SK-N-MC (cell line): ENCODE measurements around the gene CSGALNACT2.

Source experiments
- DNase-seq: peaks from one replicate; pipeline ENCODE4 v3.0.0-alpha.2; 2011; ENCODE audit warnings: low read depth, low spot score
- H3K27ac ChIP-seq: fragments of 200-600 bp; sonication (generic); 2 replicates; pipeline ENCODE4 v1.5.1; 2016; ENCODE audit warnings: mixed run types
- H3K36me3 ChIP-seq: fragments of 200-600 bp; sonication (generic); 2 replicates; pipeline ENCODE4 v1.6.1; 2017; ENCODE audit warnings: antibody characterized with exemption, low read length, mixed read lengths; ENCODE audit not compliant: insufficient read depth
- H3K4me3 ChIP-seq: fragments of 200-600 bp; sonication (generic); 2 replicates; pipeline ENCODE4 v1.5.1; 2016
- H3K9ac ChIP-seq: fragments of 200-600 bp; sonication (generic); 2 replicates; pipeline ENCODE4 v1.8.0; 2017; ENCODE audit warnings: mixed run types, mixed read lengths; ENCODE audit not compliant: insufficient read length
- H3K9me3 ChIP-seq: fragments of 200-600 bp; sonication (generic); 2 replicates; pipeline ENCODE4 v1.6.1; 2017; ENCODE audit warnings: low read depth, mild to moderate bottlenecking, antibody characterized with exemption, low read length, moderate library complexity, mixed read lengths
- EZH2 ChIP-seq: fragments of 200-600 bp; sonication (generic); IDR thresholded peaks from one replicate; pipeline ENCODE4 v1.6.1; 2017; ENCODE audit warnings: antibody characterized with exemption
- FOXP2 ChIP-seq: optimal IDR thresholded peaks from 2 replicates; pipeline ENCODE3; 2011; ENCODE audit warnings: mild to moderate bottlenecking, moderate library complexity; ENCODE audit not compliant: insufficient read depth; ENCODE audit errors: extremely low read length, control extremely low read depth
- POLR2AphosphoS5 ChIP-seq: IDR thresholded peaks from 2 replicates; pipeline ENCODE4 v1.6.1; 2012; ENCODE audit warnings: mild to moderate bottlenecking, low read depth, low read length, borderline replicate concordance

The CSGALNACT2 gene

GRCh38 chr10:43188702-43189101 lies 50.5 kb downstream of the CSGALNACT2 start:
- Histone ChIP-seq H3K27ac (no peak overlapping the region), H3K4me3 (no peak overlapping the region), H3K9ac (no peak overlapping the region), H3K9me3 (no peaks in the 10 kb centered on the region), H3K36me3 (no peaks in the 10 kb centered on the region)
- DNase-seq, result no peak
- TF ChIP-seq FOXP2 (no peak), EZH2 (no peak), POLR2AphosphoS5 (no peak)

DNA sequence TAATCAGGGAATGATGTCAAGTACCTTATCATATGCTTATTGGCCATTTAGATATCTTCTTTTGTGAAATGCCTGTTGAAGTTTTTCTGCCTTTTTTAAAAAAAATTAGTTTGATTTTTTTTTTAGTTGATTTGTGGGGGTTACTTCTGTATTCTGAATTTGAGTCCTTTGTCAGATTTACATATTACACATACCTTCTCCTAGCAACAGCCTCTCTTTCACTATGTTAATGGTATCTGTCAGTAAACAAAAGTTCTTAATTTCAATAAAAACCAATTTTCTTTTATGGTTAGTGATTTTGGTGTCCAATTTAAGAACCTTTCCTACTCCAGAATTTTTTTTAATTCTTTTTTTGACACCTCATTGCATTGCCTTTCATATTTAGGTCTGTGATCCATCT lies 52.0 kb downstream of the CSGALNACT2 start:
- H3K27ac ChIP-seq, result no peak overlapping the region
- H3K36me3 ChIP-seq, result no peaks in the 10 kb centered on the region
- DNase-seq, result no peak
- no peak for TF ChIP-seq EZH2
- TF ChIP-seq POLR2AphosphoS5, result no peak
- no peak for TF ChIP-seq FOXP2
- no peak overlapping the region for H3K4me3 ChIP-seq
- no peak overlapping the region for H3K9ac ChIP-seq
- no peaks in the 10 kb centered on the region for H3K9me3 ChIP-seq

GRCh38 chr10:43190775-43191174 lies 52.5 kb downstream of the CSGALNACT2 start:
- no peak for DNase-seq
- H3K4me3 ChIP-seq, result no peak overlapping the region
- no peak overlapping the region for H3K9ac ChIP-seq
- H3K27ac ChIP-seq, result no peak overlapping the region
- no peaks in the 10 kb centered on the region for H3K9me3 ChIP-seq
- TF ChIP-seq EZH2 (no peak), FOXP2 (no peak), POLR2AphosphoS5 (no peak)
- H3K36me3 ChIP-seq, result no peaks in the 10 kb centered on the region

- no peak overlapping the region for H3K27ac ChIP-seq
- no peak for DNase-seq
- H3K36me3 ChIP-seq, result no peaks in the 10 kb centered on the region
- no peak for TF ChIP-seq EZH2
- H3K9ac ChIP-seq, result no peak overlapping the region
- no peak overlapping the region for H3K4me3 ChIP-seq
- H3K9me3 ChIP-seq, result no peaks in the 10 kb centered on the region
These were observed 54.6 kb downstream of the CSGALNACT2 start for GRCh38 chr10:43192884-43193283.

- Histone ChIP-seq H3K36me3 (no peaks in the 10 kb centered on the region), H3K9ac (no peak overlapping the region), H3K27ac (no peak overlapping the region), H3K9me3 (no peaks in the 10 kb centered on the region), H3K4me3 (no peak overlapping the region)
- no peak for DNase-seq
- no peak for TF ChIP-seq POLR2AphosphoS5
- TF ChIP-seq EZH2, result no peak
- no peak for TF ChIP-seq FOXP2
These were observed 55.3 kb downstream of the CSGALNACT2 start for GRCh38 chr10:43193496-43194080.

DNA sequence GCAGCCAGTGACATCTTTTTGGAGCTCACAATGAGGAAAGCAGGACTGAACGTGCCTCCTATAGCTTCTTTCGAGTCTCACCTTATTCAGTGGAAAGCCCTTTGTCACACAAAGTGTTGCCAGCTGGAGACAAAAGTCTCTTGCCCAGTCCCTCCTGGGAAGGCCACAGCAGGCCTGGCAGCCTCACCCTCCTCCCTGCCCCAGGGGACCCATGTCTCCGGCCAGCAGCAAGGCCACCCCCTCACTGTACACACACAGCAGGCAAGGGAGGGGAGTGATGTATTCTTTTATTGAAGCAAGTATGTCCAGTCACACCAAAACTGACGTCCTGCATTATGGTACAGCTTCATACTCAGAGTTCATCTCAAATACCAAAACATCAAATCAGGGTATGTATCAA lies 56.0 kb downstream of the CSGALNACT2 start:
- no peak overlapping the region for H3K9ac ChIP-seq
- H3K9me3 ChIP-seq, result no peaks in the 10 kb centered on the region
- no peaks in the 10 kb centered on the region for H3K36me3 ChIP-seq
- H3K27ac ChIP-seq, result no peak overlapping the region
- no peak overlapping the region for H3K4me3 ChIP-seq
- no peak for DNase-seq
- TF ChIP-seq FOXP2 (no peak), POLR2AphosphoS5 (no peak), EZH2 (no peak)

DNA sequence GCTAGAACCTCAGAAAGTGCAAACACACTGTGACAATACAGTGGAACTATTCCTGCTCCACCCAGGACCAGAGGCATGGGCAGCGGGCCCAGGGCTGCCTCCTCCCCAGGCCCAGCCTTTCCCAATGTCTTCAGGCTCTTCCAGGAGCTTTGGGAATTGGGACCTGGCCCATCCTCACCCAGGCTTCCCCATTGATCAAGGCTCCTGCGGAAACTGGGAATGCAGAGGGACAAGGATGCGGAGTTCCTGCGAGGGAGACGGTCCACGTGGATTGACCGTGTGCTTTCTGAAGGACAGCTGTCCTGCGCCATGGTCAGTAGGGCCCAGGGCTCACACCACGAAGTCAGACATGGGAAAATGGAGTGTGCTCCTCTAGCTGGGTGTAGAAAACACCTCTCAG lies 56.6 kb downstream of the CSGALNACT2 start:
- DNase-seq, result no peak
- Histone ChIP-seq H3K9me3 (no peaks in the 10 kb centered on the region), H3K4me3 (no peak overlapping the region), H3K27ac (no peak overlapping the region), H3K9ac (no peak overlapping the region), H3K36me3 (no peaks in the 10 kb centered on the region)
- no peak for TF ChIP-seq FOXP2

- no peak overlapping the region for H3K4me3 ChIP-seq
- TF ChIP-seq POLR2AphosphoS5 (no peak), EZH2 (no peak), FOXP2 (no peak)
- H3K36me3 ChIP-seq, result no peaks in the 10 kb centered on the region
- no peak for DNase-seq
- no peak overlapping the region for H3K9ac ChIP-seq
- H3K9me3 ChIP-seq, result no peaks in the 10 kb centered on the region
- no peak overlapping the region for H3K27ac ChIP-seq
These were observed 57.3 kb downstream of the CSGALNACT2 start for GRCh38 chr10:43195557-43195956.

DNA sequence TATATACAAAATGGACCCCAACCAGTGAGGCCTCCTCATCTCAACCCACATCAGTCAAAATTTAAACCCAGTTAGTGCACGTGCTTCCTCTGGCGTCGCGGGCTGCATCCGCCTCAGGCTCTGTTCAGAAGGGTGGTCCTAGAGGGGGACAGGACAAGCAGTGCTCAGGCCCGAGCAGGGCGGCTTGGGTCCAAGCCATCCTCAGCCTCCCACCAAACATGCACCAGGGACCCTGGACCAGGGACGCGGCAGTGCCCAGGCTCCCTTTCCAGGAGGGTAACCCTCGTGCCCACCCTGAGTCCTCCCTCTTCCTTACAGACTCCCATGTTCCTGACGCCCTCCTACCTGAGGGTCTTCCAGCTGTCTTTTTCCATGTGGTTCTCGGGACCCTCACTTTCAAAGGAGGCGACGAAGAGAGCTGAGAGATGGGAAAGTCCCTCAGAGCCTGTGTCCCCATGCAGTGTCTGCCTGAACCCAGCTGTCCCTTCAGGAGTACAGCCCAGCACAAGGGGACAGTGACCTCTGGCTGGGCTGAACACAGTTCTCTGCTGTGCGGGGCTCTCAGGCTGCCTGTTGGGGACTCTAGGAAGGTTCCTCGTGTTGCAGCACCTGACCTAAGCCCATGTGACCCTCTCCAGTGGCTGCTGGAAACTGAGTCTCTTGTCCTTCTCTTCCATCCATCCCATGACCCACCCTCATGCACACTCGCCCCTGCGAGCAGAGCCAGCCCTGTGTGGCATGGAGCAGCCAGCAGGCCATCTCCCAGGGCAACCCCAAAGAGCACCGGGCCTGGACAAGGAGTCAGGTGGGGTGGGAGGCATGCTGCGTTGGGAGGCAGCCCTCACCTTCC lies 58.1 kb downstream of the CSGALNACT2 start:
- Histone ChIP-seq H3K36me3 (no peaks in the 10 kb centered on the region), H3K27ac (no peak overlapping the region), H3K9ac (no peak overlapping the region), H3K4me3 (no peak overlapping the region), H3K9me3 (no peaks in the 10 kb centered on the region)
- no peak for DNase-seq
- TF ChIP-seq FOXP2, result no peak
- no peak for TF ChIP-seq EZH2
- TF ChIP-seq POLR2AphosphoS5, result no peak
